ENCODE data around the gene SYNE2.

The SYNE2 gene

DNA sequence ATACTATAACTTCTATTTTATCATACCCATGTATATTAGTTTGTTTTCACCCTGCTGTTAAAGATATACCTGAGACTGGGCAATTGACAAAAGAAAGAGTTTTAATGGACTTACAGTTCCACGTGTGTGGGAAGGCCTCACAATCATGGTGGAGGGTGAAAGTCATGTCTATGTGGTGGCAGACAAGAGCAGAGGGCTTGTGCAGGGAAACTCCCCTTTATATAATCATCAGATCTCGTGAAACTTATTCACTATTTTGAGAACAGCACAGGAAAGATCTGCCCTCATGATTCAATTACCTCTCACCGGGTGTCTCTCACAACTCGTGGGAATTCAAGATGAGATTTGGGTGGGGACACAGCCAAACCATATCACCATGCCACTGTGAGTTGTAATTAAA, 135.8 kb downstream of the SYNE2 start:
- no peaks in the 10 kb centered on the region for H3K27me3 ChIP-seq (ENCODE audit: low read length)

DNA sequence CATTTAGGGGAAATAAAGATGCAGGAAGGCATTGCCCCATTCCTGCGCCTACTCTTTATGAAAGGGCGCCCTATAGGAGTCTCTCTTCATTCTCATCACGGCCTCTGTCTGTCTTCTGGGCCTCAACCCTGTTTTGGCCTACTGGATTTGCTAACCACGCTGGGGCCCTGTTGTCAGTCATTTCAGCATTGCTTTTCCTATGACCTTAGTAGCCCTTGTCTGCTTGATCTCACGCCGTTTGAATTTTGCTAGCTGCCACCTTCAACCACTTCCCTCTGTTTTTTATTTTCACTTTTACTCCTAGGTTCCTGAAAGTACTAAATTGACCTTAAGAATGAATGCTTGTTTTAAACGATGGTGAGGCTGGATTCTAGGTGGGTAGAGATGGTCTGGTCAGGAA, 139.0 kb downstream of the SYNE2 start:
- Histone ChIP-seq H3K79me2 (ENCODE audit: insufficient read depth, low read length) (no peaks in the 10 kb centered on the region), H4K20me1 (ENCODE audit: low read depth, low read length) (no peaks in the 10 kb centered on the region), H3K9ac (ENCODE audit: low read length) (no peak overlapping the region), H2AFZ (ENCODE audit: low read depth, low read length, severe bottlenecking) (no peak overlapping the region), H3K9me3 (ENCODE audit: insufficient read depth, low read length) (no peaks in the 10 kb centered on the region), H3K4me2 (ENCODE audit: low read depth, low read length, poor library complexity, severe bottlenecking) (no peak overlapping the region), H3K36me3 (ENCODE audit: low read length) (peaks cover 57% of the 10 kb centered on the region), H3K4me3 (ENCODE audit: insufficient read depth, low read length, poor library complexity, severe bottlenecking) (no peak overlapping the region), H3K27ac (ENCODE audit: low read depth, low read length) (no peak overlapping the region), H3K27me3 (ENCODE audit: low read length) (no peaks in the 10 kb centered on the region), H3K9me2 (replicated peaks; ENCODE audit: insufficient read depth, low read length) (no peaks in the 10 kb centered on the region), H3F3A (ENCODE audit: insufficient read depth) (peaks cover 12% of the 10 kb centered on the region; the same call in 1 of the 2 replicates)
- TF ChIP-seq EZH2phosphoT487 (conservative IDR thresholded peaks at IDR 0.05; ENCODE audit: low read length) = no peak
- TF ChIP-seq, protein P1, sequence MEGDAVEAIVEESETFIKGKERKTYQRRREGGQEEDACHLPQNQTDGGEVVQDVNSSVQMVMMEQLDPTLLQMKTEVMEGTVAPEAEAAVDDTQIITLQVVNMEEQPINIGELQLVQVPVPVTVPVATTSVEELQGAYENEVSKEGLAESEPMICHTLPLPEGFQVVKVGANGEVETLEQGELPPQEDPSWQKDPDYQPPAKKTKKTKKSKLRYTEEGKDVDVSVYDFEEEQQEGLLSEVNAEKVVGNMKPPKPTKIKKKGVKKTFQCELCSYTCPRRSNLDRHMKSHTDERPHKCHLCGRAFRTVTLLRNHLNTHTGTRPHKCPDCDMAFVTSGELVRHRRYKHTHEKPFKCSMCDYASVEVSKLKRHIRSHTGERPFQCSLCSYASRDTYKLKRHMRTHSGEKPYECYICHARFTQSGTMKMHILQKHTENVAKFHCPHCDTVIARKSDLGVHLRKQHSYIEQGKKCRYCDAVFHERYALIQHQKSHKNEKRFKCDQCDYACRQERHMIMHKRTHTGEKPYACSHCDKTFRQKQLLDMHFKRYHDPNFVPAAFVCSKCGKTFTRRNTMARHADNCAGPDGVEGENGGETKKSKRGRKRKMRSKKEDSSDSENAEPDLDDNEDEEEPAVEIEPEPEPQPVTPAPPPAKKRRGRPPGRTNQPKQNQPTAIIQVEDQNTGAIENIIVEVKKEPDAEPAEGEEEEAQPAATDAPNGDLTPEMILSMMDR (IDR thresholded peaks at IDR 0.05; ENCODE audit: insufficient read depth, low read length, poor library complexity, severe bottlenecking) = no peak

More for the DNA sequence above, 135.8 kb downstream of the SYNE2 start:
- no peaks in the 10 kb centered on the region for H3K79me2 ChIP-seq (ENCODE audit: insufficient read depth, low read length)
- no peak overlapping the region for H3K9ac ChIP-seq (ENCODE audit: low read length)
- no peaks in the 10 kb centered on the region for H3K9me3 ChIP-seq (ENCODE audit: insufficient read depth, low read length)
- H4K20me1 ChIP-seq (ENCODE audit: low read depth, low read length) = no peaks in the 10 kb centered on the region
- H3F3A ChIP-seq (ENCODE audit: insufficient read depth) = peaks cover 12% of the 10 kb centered on the region; the same call in 1 of the 2 replicates
- H3K36me3 ChIP-seq (ENCODE audit: low read length) = peaks cover 51% of the 10 kb centered on the region
- no peak overlapping the region for H2AFZ ChIP-seq (ENCODE audit: low read depth, low read length, severe bottlenecking)
- H3K4me2 ChIP-seq (ENCODE audit: low read depth, low read length, poor library complexity, severe bottlenecking) = no peak overlapping the region
- H3K4me3 ChIP-seq (ENCODE audit: insufficient read depth, low read length, poor library complexity, severe bottlenecking) = no peak overlapping the region
- H3K27ac ChIP-seq (ENCODE audit: low read depth, low read length) = no peak overlapping the region
- TF ChIP-seq, protein P1 (IDR thresholded peaks at IDR 0.05; ENCODE audit: insufficient read depth, low read length, poor library complexity, severe bottlenecking) = no peak
- TF ChIP-seq EZH2phosphoT487 (conservative IDR thresholded peaks at IDR 0.05; ENCODE audit: low read length) = no peak
- no peaks in the 10 kb centered on the region for H3K9me2 ChIP-seq (replicated peaks; ENCODE audit: insufficient read depth, low read length)

DNA sequence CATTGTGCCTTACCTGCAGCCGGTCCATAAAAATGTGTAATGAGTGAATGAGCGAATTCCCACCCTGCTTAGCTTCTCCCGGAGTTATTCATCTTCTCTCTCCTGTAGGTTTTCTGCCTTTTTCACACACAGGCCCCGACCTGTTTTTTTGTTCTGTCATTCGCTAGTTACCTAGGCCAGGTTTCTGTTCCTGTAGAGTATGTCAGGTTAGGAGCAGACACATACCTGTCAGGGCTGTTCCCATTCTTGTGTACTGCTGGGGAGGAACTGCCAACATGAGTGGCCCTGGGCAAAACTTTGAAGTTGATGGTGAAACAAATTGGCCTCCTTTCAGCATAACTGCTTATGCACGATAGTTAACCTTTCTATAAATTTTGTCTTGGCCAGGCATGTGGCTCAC, 140.1 kb downstream of the SYNE2 start:
- no peak overlapping the region for H3K4me2 ChIP-seq (ENCODE audit: low read depth, low read length, poor library complexity, severe bottlenecking)
- no peaks in the 10 kb centered on the region for H3K27me3 ChIP-seq (ENCODE audit: low read length)
- no peak overlapping the region for H3K4me3 ChIP-seq (ENCODE audit: insufficient read depth, low read length, poor library complexity, severe bottlenecking)
- no peak for TF ChIP-seq EZH2phosphoT487 (conservative IDR thresholded peaks at IDR 0.05; ENCODE audit: low read length)
- TF ChIP-seq, protein P1 (IDR thresholded peaks at IDR 0.05; ENCODE audit: insufficient read depth, low read length, poor library complexity, severe bottlenecking) = no peak
- no peaks in the 10 kb centered on the region for H3K79me2 ChIP-seq (ENCODE audit: insufficient read depth, low read length)
- H3K36me3 ChIP-seq (ENCODE audit: low read length) = peaks cover 67% of the 10 kb centered on the region
- peaks cover 12% of the 10 kb centered on the region; the same call in 1 of the 2 replicates for H3F3A ChIP-seq (ENCODE audit: insufficient read depth)
- no peak overlapping the region for H3K27ac ChIP-seq (ENCODE audit: low read depth, low read length)
- no peaks in the 10 kb centered on the region for H3K9me2 ChIP-seq (replicated peaks; ENCODE audit: insufficient read depth, low read length)
- H2AFZ ChIP-seq (ENCODE audit: low read depth, low read length, severe bottlenecking) = no peak overlapping the region
- H3K9ac ChIP-seq (ENCODE audit: low read length) = no peak overlapping the region
- no peaks in the 10 kb centered on the region for H3K9me3 ChIP-seq (ENCODE audit: insufficient read depth, low read length)
- H4K20me1 ChIP-seq (ENCODE audit: low read depth, low read length) = no peaks in the 10 kb centered on the region

All from SU-DHL-6 (cell line).